Measurements from ENCODE around the gene ARRDC1.
"Not testable (repeated sequence)": the region's sequence is repeated elsewhere in the genome, so short reads cannot be mapped to it uniquely, and the experiment has no call there.

Gene ARRDC1

GRCh38 chr9:137590123-137590468 lies 15.4 kb upstream of the ARRDC1 start:
- ChIA-PET POLR2A (no interaction called here), CTCF (interaction anchor here (6.3 kb wide), 1 partner anchor 11 kb away, joined by 91 read pairs; the partner anchor contains the start of gene DPH7)
- DNase-seq (ENCODE audit: low read depth, low spot score), result no peak
- no peak for TF ChIP-seq CTCF (IDR thresholded peaks at IDR 0.05; ENCODE audit: insufficient read depth, low read length, missing control alignments)
- peak overlapping the region; percentile 70 for H3K4me3 ChIP-seq (ENCODE audit: low read depth, low read length)

GRCh38 chr9:137590469-137591383 lies 14.8 kb upstream of the ARRDC1 start, which contains the start of gene ZMYND19:
TSS of gene ZMYND19 (minus strand) at chr9:137590512. CDS start at chr9:137590263, 249 bp downstream.
- POLR2A ChIA-PET, result interaction anchor here (0.5 to 0.8 kb wide), 2 partner anchors 28 to 234 kb away, joined by 3 to 4 read pairs; partner anchors contain the start of gene EHMT1
- no peak for TF ChIP-seq CTCF (IDR thresholded peaks at IDR 0.05; ENCODE audit: insufficient read depth, low read length, missing control alignments)
- CTCF ChIA-PET, result interaction anchor here (2.1 to 6.3 kb wide), 2 partner anchors 12 kb away, joined by 6 to 91 read pairs; partner anchors contain the start of gene DPH7

GRCh38 chr9:137592767-137593166 lies 12.7 kb upstream of the ARRDC1 start:
- CTCF ChIA-PET, result interaction anchor here (1.0 to 1.3 kb wide), 3 partner anchors 11 to 291 kb away, joined by 3 to 4 read pairs (median 3); partner anchors contain the start of gene NRARP
- TF ChIP-seq CTCF (IDR thresholded peaks at IDR 0.05; ENCODE audit: insufficient read depth, low read length, missing control alignments), result no peak
- no peak overlapping the region for H3K4me3 ChIP-seq (ENCODE audit: low read depth, low read length)
- DNase-seq (ENCODE audit: low read depth, low spot score), result no peak
- POLR2A ChIA-PET, result no interaction called here

More at GRCh38 chr9:137590469-137591383, 14.8 kb upstream of the ARRDC1 start, which contains the start of gene ZMYND19:
- H3K4me3 ChIP-seq (ENCODE audit: low read depth, low read length), result peak within 1 kb of the TSS; percentile 82
- DNase-seq (ENCODE audit: low read depth, low spot score), result no peak

GRCh38 chr9:137593176-137593575 lies 12.3 kb upstream of the ARRDC1 start:
- DNase-seq (ENCODE audit: low read depth, low spot score), result no peak
- no peak for TF ChIP-seq CTCF (IDR thresholded peaks at IDR 0.05; ENCODE audit: insufficient read depth, low read length, missing control alignments)
- CTCF ChIA-PET, result interaction anchor here (1.0 to 1.3 kb wide), 3 partner anchors 11 to 291 kb away, joined by 3 to 4 read pairs (median 3); partner anchors contain the start of gene NRARP
- POLR2A ChIA-PET, result no interaction called here
- H3K4me3 ChIP-seq (ENCODE audit: low read depth, low read length), result no peak overlapping the region

- H3K4me3 ChIP-seq (ENCODE audit: low read depth, low read length); DNase-seq (ENCODE audit: low read depth, low spot score); POLR2A ChIA-PET: not testable (repeated sequence)
- CTCF ChIA-PET, result interaction anchor here (2.1 kb wide), 1 partner anchor 18 kb away, joined by 14 read pairs; the partner anchor contains the start of gene DPH7
Measured at GRCh38 chr9:137596577-137596976, 8.9 kb upstream of the ARRDC1 start.

GRCh38 chr9:137598943-137599342 lies 6.5 kb upstream of the ARRDC1 start:
- TF ChIP-seq CTCF (IDR thresholded peaks at IDR 0.05; ENCODE audit: insufficient read depth, low read length, missing control alignments), result no peak
- CTCF ChIA-PET, result interaction anchor here (0.9 kb wide), 1 partner anchor 10 kb away, joined by 3 read pairs; no protein-coding TSS in a partner anchor
- DNase-seq (ENCODE audit: low read depth, low spot score), result no peak
- POLR2A ChIA-PET, result interaction anchor here (0.9 kb wide), 1 partner anchor 16 kb away, joined by 3 read pairs; no protein-coding TSS in a partner anchor
- H3K4me3 ChIP-seq (ENCODE audit: low read depth, low read length), result no peak overlapping the region

Measured in AG04449 (cell line).